Measurements from ENCODE around the gene TKTL1.

- TF ChIP-seq CTCF (IDR thresholded peaks at IDR 0.05) (no peak), POLR2A (IDR thresholded peaks at IDR 0.05) (no peak)
Measured at GRCh38 chrX:154349359-154349935, 53.9 kb downstream of the TKTL1 start.

Measured in heart left ventricle (tissue), 13 donors.